Pons (tissue), 1 donor: ENCODE measurements around the gene PPP1R1C.
A peak's percentile ranks its signal among the peaks of the same experiment; 100 is the strongest.
"Not testable (repeated sequence)": the region's sequence is repeated elsewhere in the genome, so short reads cannot be mapped to it uniquely, and the experiment has no call there.

Experiments used
- DNase-seq: peaks from one replicate; pipeline ENCODE4 v3.0.0-alpha.2; 2016; ENCODE audit warnings: low spot score

Gene PPP1R1C, protein sequence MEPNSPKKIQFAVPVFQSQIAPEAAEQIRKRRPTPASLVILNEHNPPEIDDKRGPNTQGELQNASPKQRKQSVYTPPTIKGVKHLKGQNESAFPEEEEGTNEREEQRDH

DNA sequence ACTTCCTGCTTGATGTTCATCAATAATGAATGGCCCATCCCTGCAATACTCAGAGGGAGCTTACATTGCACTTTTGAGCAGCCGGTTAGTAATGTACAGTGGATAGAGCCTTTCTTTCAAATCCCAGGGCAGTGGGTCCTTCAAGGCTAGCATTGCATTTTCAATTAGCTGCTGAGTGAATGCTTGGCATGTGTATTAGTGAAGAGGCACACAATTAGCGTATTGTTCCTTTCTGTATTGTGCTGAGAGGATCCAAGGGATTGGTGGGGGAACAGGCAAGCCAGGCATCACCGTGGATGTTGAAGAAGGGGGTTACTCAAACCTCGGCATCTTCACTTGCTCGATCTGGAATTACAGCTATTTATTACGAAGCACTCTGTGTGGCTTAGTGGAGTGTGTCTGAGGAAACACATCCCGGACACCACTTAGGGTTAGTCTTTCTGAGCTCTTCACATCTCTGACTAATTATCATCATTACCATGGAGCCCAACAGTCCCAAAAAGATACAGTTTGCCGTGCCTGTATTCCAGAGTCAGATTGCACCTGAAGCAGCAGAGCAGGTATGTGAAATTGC lies at the start of gene PPP1R1C:
Gene PPP1R1C, plus strand, starts transcription at position 222 of the 574 bp plus-strand sequence. Its CDS starts 258 bp downstream, at position 480.
- DNase-seq = peak; percentile 88

DNA sequence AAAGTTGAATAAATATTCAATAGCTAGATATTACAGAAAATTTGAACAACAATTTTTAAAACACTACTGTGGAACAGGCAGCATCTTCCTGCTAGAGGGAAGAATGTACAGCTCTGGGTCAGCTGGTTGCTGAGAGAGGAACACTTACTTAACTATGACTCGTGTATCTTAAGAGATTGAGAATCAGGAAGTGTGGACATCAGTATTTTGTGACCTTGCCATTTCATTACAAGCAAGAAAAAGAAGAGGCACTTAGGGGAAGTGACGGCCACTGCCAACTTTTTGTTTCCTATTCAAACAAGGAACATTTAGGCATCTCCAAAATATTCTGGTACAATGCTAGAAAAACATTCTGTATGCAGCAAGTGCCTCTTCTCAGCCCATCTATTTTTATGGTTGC lies 48.2 kb upstream of the PPP1R1C start:
- DNase-seq = peak; percentile 78

DNA sequence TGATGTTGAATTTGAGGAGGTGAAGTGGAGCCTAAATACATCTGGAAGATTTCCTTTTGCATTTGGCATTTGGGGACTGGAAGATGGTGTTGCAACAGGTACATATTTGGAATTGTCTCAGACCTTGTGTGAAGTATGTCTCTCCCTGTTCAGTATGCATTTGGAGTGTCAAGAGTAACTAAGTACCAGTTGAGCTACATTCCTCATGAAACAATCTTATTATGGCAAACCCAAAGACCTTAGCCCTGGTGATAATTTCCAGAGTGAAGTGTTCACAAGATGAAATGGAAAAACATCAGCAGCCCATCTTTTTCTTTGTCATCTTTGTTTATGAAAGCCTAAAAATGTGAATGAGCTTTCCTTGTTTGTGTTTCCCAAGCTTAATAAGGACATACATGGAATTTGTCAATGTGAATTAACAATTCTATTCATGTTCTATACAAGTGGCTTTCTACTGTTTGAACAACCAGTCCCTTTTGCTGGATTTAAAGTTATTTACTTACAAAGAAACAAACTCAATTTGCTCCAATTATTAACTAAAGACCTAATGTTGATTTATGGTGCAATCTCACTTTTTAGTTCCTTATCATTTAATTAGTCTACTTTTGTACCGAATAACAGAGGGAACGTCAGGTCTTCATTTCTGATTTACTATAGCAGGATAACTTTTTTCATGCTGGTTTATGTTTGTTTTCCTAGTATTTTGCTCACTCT lies 42.1 kb upstream of the PPP1R1C start:
- DNase-seq = no peak

DNA sequence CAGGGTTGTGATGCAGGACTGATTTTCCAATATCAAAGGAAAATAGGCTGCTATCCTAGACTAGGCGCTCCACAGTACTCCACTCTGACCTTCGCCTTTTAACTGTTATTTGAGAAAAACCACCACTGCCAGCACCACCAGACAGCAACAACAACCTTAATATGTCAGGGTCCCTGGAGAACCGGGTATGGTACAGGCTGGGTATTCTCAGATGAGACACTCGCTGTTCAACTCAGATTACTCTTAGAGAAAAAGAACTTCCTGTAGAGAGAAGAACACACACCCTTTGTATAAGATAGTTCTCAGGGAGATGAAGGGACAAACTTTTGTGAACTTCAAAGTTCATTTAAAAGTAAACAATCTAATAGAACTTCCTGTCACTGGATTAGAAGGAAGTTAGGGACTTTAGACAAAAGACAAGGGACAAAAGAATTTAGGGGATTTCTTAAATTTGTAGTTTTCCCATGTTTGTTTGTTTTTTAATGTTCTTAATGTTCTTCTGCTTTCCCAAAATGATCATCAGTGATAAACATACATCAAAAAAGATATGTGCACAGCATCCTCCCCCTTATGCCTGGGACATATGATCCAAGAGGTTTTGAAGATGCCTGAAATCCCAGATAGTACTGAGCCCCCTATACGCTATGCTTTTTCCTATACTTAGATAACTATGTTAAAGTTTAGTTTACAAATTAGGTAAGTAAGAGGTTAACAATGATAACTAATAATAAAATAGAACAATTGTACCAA lies 41.3 kb upstream of the PPP1R1C start:
- no peak for DNase-seq

DNA sequence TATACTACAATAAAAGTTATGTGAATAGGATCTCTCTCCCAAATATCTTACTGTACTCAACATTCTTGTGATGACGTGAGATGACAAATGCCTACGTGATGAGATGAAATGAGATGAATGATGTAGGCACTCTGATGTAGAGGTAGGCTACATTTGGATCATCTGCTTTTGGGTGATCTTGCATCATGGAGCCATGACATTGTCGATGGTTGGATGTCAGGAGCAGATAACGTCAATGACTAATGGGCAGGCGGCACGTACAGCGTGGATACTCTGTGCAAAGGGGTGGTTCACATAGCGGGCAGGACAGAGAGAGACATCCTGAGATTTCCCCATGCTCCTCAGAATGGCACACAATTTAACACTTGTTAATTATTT lies 40.8 kb upstream of the PPP1R1C start:
- DNase-seq = no peak

DNA sequence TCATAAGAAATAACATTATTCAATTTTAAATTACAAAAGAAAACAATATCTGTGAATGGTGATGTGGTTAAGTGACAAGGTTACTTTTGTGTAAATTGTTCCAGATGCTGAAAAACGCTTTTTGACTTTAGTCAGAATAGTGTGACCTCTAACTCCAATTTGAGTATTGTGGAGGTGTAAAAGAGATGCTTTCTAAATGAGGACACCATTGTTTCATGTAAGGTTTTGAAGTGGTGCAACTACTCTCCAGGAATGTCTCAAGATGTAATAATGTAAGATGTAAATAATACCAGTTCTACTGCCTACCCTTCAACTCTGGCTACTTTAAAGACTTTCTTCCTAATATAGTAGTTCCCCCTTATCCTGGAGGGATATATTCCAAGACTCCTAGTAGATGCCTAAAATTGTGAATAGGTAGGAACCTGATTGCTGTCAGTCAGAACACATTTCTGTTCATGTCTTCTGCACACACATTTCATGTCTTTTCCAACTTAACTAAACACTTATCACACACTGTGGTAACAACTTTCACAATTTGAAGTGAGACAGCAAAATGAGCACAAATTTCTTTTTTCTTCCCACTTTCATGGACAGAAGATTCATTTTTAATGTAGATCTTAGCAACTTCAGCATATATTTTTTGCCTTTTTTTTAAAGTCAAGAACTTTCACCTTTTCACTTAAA lies 39.1 kb upstream of the PPP1R1C start:
- no peak for DNase-seq

DNA sequence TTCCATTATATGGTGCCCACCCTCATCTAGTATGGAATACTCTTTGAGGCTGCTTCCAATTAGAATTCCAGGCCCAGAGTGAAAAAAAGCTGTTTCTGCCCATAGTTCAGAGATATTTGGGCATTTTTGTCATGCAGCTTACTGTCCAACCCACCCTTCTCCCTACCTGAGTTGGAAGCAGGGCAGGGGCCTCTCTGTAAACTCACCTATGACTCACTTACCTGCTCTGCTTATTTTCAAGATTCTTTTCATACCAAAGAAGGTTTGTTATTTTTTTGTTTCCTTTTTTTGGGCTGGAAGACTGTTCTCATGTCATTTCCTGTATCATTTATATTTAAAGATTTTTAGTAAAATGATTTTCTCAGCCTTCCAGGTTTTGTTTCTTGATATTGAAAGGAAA lies 38.4 kb upstream of the PPP1R1C start:
- DNase-seq = no peak

DNA sequence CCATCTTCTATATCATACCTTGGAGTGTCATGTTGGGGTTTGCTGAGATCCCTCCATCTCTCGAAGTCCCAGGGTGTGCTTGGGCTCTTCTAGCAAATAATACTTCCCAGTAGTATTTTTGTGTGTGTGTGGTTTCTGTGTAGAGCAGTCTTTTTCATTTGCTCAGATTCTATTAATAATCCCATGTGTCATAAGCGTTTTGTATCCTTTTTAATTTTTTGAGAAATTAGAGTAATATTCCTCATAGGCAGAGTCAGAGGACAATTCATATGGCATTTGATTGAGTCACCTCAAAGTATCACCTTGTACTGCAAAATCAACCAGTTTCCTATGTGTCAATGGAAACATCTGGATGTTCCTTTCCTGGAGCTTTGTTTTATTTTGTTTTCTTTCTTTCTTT lies 37.4 kb upstream of the PPP1R1C start:
- DNase-seq = no peak

DNA sequence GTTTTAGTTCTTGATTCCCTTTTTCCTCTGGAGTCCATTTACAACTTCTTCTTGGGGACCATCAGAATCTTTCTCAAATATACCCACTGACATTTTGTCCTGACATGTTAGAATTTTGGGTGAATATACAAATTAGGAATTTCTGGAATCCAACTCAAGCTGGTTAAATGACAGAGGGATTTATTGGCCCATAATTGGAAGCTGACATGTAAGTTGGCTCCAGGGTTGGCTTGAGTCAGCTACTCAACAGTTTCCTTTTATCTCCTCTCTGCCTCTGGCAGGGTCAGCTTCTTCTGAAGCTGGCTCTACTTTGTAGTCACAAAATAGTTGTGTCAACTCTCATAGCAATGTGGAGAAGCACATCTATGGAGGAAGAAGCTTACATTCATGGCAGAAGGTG lies 36.6 kb upstream of the PPP1R1C start:
- no peak for DNase-seq

DNA sequence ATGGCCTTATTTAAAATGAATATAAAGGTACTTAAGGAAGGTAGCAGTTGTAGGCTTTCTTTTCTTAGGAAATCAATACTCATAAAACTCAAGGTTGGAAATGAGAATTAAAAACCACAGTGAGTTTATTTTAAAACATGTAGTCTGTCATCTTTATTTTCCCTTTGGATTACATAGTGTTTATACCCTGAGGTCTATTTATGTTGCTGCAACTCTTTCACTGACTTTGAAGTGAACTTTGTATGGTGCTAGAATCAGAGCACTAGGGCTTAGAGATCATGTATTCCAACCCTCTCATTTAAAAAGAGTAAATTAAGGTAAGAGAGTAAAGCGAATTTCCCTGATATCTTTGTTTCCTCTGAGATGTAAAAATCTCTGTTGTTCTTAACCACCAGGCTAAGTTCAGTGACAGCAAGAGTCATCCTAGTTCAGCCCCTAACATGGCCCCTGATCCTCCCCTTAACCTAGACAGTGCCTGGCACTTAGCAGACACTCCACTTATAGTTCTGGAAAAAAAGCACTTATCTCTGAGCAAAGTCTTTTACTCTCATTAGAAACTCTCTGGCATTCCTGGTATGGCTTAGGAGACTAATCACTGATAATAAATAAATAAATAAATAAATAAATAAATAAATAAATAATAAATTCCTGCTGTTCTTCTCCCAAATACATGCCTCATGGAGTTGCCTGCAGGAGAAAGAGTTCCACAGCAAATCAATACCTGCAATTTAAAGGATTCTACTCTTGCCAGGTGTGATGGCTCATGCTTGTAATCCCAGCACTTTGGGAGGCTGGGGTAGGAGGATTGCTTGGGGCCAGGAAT lies 33.0 kb upstream of the PPP1R1C start:
- no peak for DNase-seq

DNA sequence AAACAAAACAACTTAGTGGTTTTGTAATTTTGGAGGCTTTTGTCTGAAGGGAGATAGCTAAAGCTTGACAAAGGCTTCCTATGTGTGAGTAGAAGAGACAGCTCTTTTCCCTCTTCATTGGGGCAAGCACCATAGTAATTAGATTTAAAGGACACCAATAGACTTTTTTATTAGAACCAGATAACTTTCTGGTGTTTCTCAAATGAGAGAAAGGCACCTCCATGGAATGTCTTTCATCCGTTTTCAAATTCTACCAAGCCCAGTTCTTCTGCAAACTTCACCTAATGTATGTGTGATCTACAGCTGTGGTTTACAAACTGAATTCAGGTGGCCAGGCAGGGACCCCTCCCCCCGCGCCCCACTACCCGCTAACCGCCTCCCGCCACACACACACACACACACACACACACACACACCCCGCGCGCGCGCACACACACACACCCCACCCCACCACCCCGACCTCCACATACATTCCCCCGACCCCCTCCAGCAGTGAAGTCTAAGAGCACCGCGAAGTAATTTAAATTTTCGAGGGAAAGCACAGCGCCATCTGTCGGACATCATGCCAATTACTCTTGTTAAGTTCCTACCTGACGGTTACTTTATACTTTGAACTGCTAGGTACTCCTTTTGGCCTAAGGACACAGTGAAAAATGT lies 31.6 kb upstream of the PPP1R1C start:
- DNase-seq = peak; percentile 77

DNA sequence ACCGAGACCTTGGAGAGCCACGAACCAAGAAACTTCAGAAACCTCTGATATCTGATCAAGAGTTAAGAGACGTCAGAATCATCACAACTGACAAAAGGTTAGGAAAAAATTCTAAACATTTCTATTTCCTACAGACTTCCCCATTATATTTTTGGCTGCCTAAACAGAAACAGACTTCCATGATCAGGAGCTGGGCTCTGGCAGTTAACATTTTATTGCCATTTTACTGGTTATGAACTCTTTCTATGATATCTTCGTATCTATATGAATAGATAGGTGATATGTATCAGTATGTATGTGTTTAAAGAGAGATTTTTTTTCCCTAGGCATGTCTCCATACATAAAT lies 31.1 kb upstream of the PPP1R1C start:
- DNase-seq = no peak

DNA sequence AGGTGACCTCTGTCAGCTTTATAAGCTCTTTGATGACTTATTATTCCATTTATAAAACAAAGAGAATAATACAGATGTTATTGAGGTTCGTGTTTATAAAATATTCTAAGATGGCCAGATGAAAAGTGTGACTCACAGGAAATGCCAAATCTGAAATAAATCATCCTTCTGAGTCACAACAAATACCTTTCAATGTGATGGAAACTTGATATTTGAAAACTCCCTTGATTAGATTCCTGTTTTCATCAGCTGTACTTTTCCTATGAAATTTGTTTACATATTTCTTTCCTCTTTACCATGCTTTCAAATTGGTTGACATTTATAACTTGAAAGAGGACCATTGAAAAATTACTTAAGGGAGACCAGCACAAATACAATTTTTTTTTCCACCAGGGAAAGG lies 30.6 kb upstream of the PPP1R1C start:
- no peak for DNase-seq

DNA sequence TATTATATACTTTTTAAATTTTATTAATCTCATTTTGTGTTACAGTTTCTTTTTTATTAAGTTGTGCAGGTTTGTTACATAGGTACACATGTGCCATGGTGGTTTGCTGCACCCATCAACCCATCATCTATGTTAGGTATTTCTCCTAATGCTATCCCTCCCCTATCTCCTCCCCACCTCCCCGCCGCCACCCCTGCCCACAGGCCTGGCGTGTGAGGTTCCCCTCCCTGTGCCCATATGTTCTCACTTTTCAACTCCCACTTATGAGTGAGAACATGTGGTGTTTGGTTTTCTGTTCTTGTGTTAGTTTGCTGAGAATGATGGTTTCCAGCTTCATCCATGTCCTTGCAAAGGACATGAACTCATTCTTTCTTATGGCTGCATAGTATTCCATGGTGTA lies 29.8 kb upstream of the PPP1R1C start:
- DNase-seq = not testable (repeated sequence)

DNA sequence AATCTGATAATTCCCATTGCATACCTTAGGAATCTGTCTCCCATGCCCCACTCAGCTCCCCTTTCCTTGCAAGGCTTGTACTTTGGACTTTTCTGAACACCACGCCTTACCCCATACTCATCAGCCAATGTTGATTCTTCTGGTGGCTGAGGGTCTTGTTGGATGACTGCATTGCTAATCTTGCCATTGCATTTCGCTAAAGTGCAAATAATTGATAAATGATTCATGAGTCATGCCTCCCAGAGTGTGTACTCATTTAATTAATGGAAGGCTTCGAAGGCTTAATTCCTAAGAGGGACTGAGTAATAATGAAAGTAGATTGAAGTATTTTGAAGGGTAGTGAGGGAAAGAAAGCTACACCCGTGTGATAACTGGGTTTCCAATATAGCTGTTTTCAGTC lies 28.0 kb upstream of the PPP1R1C start:
- DNase-seq = no peak

DNA sequence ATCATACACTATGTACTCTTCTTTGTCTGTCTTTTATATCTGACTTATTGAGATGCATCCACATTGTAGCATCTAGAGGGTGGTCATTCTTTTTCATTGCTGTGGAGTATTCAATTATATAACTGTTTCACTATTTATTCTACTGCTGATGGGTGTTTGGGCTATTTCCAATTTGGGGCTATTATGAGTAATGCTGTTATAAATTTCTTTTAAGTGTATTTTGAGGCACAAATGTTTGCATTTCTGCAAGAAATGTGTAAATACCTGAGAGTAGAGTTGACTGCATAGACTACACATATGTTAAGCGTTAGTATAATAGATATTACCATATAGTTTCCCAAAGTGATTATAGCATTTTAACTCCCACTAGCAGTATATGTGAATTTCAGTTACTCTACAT lies 26.9 kb upstream of the PPP1R1C start:
- DNase-seq = no peak

DNA sequence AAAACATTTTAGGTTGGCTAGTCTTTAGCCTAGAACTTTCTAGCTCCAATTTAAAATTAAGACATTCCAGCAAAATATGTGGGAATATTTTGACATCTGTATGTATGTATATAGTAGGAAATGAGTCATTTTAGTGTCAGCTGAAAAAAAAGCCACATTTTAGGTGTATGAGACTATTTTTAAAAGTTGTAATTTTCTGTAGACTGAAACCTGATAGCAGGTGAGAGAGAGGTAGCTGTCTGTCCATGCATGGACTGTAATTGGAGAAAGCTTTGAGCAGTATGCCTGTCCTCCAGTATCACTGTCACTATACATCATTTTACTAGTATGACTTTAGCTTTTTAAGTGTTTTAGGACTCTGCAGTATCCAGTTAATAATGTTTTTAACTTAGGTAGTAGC lies 26.1 kb upstream of the PPP1R1C start:
- DNase-seq = no peak

DNA sequence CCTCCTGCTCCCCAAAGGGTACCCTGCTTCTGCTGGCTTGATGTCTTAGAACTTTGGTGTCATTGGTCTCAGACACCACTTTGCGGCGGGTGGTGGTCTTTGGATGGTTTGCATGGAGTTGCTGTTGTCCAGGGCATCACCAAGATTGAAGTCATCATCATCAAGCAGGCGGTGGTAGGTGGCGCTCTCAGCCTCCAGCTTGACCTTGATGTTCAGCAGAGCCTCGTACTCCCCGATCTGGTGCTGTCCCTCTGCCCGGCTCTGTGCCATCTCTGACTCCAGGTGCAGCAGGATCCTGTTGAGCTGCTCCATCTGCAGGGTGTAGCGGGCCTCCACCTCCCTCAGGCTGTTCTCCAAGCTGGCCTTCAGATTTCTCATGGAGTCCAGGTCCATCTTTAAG lies 24.5 kb upstream of the PPP1R1C start:
- DNase-seq = not testable (repeated sequence)

DNA sequence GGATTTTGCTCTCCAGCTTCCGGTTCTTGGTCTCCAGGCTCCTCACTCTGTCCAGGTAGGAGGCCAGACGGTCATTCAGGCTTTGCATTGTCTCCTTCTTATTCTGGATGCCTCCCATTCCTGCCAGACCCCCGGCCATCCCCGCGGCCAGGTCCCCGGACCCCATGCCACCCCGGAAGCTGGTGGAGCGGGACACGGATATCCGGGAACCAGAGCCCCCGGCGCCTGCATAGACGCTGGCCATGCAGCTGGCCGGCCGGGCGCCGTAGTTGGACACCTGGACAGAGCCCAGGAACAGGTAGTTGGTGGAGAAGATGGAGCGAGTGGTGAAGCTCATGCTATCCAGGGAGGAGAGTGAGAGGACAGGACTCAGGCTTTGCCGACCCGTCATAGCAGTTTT lies 23.5 kb upstream of the PPP1R1C start:
- no peak for DNase-seq

DNA sequence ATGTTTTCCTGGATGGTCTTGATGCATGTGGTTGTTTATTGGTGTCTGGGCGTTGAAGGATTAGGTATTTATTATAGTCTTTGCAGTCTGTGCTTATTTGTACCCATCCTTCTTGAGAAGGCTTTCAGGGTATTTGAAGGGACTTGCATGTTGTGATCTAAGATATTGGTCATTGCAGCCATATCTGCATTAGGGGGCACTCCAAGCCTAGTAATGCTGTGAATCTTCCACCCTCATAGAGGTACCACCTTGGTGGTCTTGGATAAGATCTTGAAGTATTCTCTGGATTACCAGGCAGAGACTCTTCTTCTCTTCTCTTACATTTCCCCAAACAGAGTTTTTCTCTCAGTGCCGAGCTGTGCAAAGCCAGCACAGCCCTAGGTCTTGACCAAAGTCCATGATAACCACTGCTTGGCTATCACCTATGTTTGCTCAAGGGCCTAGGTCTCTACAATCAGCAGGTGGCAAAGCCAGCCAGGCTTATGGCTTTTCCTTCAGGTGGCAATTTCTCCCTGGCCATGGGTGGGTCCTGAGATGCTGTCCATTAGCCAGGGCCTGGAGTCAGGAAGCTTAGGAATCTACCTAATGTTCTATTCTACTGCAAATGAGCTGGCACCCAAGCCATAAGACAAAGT lies 15.4 kb upstream of the PPP1R1C start:
- DNase-seq = no peak

DNA sequence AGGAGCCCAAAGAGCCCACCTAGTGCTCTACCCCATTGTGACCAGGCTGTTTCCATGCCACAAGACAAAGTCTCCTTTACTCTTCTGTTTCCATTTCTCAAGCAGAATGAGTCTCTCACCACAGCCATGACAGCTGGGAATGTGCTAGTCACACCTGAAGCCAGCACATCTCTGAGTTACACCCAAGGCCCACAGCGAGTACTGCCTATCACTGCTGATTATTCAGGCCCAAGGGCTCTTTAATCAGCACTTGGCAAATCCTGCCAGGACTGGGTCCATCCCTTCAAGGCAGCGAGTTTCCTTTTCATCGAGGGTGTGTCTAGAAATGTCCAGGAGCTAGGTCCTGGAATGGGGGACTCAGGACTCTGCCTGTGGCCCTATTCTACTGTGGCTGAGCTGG lies 14.6 kb upstream of the PPP1R1C start:
- DNase-seq = no peak
